GM12872 (cell line): ENCODE data around the gene MTFP1.
A peak's percentile ranks its signal among the peaks of the same experiment; 100 is the strongest.

Source experiments
- CTCF ChIP-seq: IDR thresholded peaks from 3 replicates; pipeline ENCODE4 v1.5.1; 2011; ENCODE audit warnings: low read depth, mild to moderate bottlenecking, low read length, moderate library complexity; ENCODE audit not compliant: insufficient read depth

MTFP1 gene

GRCh38 chr22:30438559-30438958 lies 13.0 kb downstream of the MTFP1 start:
- TF ChIP-seq CTCF: no peak

- no peak for TF ChIP-seq CTCF
These were observed 13.7 kb downstream of the MTFP1 start for GRCh38 chr22:30439226-30439625.

GRCh38 chr22:30439836-30440235 lies 14.3 kb downstream of the MTFP1 start:
- no peak for TF ChIP-seq CTCF

- no peak for TF ChIP-seq CTCF
These were observed 15.5 kb downstream of the MTFP1 start for GRCh38 chr22:30441088-30441487.

GRCh38 chr22:30444632-30445437 lies 19.3 kb downstream of the MTFP1 start:
- TF ChIP-seq CTCF: peak; percentile 82

- no peak for TF ChIP-seq CTCF
These were observed 20.0 kb downstream of the MTFP1 start for GRCh38 chr22:30445438-30446145.

- TF ChIP-seq CTCF: no peak
These were observed 22.1 kb downstream of the MTFP1 start for GRCh38 chr22:30447656-30448055.
